ENCODE data around the gene SLC39A11.

The SLC39A11 gene

DNA sequence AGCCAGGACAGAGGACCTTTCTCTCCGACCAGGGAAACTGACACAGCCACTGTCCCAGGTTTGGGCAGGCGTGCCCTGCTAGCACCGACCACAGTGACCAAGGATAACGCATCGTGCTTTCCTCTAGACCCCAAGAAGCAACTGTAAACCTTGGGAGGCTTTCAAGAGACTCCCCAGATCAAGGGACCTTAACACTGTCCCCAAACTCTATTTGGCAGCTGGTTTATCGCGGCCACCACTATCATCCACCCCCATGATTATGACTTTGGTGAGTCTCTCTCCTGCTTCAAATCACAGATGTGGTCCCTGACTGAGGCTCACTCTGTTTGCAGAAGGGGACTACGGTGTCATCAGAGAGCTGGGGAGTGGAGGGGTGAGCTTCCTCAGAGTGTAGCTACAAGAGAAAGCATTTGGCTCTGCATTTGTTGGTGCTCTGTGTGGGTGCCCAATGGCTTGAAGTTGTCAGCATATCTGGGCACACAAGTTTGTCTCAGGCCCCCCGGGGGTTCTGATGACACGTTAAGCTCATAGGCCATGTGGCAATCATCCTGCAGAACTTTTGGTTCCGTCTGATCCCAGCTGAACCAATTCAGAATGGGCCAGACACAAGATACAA lies 408.0 kb downstream of the SLC39A11 start:
- no peak for DNase-seq (ENCODE audit: low spot score)

DNA sequence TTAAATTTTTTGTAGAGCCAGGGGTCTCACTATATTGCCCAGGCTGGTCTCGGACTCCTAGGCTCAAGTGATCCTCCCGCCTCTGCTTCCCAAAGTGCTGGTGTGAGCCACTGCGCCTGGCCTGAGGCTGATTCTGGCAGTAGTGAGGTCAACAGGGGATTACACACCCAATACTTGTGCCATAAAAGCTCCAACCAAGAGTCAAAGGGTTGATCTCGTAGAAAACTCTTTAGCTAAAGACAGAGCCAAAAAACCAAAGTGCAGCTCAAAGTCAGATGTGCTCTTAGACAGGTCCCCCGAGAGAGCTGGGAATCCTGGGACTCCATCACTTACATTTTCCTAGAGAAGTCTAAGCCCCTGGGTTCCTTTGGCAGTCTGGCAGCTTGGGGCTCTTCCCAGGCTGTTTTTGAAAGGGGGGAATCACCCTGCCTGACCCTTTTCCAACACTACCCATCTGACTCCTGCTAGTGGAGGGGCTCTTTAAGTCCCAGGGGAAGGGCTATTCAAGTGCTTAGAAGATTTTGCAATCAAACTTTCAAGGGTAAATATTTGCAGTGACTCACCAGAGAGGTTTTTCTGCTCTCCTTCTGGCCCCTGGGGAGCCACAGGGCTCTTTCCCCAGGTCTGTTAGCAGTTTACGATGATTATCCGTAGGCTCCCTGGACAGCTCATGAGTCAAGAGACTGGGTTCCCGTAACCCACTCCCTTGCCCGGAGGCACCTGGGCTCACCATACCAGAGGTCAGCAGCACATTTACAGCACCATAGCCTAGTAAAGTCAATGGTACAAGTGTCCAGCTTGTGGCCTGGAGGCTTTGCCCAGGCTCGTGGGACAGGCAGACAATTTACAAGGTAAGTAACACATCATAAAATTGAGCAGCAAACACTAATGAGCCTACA lies 408.7 kb downstream of the SLC39A11 start:
- peak; percentile 79 for DNase-seq (ENCODE audit: low spot score)

DNA sequence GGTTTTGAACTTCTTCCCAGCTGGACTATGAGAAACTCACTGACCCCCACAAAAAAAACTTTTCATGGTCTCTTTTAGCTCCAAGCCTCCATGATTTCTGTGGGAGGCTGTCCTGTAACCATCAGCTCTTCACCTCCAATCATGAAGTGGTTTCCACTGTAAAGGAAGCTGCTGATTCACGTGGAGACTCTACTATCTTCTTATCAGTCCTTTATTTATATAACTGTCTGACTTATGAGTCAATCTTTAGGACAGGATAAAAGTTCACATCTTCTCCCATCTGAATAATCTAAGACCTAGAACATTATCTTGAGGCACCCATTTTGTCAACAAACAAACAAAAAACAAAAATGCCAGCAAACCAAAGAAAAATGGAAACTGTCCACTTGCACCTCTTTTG lies 409.9 kb downstream of the SLC39A11 start:
- no peak for DNase-seq (ENCODE audit: low spot score)

DNA sequence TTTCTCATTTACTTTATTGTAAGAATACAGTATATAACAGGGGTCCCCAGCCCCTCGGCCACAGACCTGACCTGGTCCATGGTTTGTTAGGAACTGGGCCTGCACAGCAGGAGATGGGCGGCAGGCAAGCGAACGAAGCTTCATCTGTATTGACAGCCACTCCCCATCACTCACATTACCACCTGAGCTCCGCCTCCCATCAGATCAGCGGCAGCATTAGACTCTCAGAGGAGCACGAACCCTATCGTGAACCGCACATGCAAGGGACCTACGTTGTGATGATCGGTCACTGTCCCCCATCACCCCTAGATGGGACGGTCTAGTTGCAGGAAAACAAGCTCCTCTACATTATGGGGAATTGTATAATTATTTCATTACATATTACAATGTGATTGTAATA lies 410.6 kb downstream of the SLC39A11 start:
- DNase-seq (ENCODE audit: low spot score) = no peak

DNA sequence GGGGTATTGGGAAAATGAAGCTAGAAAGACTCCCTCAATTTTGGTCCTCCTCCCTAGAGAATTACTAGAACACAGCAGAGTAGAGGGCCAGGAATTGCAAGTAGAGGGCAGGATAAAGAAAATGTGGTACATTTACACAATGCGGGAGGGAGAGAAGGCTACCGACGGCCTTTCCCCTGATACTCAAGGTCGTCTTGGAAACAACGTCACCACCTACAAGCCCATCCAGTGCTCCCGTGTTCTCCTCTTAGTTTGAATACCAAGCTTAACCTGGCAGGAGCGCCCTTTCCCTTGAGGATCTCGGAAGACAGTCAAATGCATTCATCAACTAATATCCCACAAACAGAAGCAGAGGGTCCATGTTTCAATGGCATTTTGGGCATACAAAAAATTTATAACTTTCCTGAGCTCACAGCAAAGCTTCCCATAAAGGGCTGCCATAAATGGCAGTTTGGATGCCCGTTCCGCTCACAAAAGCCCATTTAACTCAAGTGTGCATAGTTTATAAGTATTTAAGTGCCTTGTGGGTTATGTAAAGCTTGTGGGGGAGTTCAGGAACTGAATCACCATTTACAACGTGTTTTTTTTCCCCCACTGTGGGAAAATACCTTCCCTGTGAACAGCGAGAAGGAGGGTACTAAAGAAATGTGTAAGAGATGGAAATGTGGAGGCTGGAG lies 414.6 kb downstream of the SLC39A11 start:
- no peak for DNase-seq (ENCODE audit: low spot score)

DNA sequence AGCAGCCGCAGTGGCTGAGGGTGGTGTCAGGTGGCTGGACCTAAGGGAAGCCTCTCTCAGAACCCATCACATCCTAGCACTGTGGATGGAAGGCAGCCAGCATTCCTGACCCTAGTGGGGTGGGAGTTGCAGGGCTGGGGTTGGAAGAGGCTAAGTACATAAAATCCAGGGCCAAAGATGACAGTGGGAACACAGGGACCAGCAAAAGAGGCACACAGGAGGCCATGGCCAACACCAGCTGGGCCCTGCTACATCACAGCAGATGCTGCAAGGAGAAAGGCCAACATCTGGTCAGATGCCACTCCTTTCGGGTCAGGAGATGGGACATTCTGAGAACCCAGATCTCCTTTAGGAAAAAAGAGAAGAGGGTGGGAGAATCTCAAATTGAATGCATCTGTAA lies 415.4 kb downstream of the SLC39A11 start:
- DNase-seq (ENCODE audit: low spot score) = no peak

DNA sequence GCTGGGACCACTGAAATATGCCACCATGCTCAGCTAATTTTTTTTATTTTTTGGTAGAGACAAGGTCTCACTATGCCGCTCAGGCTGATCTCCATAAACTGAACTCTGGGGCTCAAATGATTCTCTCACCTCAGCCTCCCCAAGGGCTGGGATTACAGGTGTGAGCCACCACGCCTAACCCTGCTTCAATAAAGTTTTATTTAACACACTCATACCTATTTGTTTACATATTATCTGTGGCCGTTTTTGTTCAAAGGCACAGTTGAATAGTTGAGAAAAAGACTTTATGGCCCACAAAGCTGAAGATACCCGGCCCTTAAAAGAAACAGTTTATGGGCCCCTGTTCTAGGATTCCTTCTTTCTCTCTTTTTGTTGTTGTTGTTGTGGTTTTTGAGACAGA lies 419.8 kb downstream of the SLC39A11 start:
- DNase-seq (ENCODE audit: low spot score) = no peak

DNA sequence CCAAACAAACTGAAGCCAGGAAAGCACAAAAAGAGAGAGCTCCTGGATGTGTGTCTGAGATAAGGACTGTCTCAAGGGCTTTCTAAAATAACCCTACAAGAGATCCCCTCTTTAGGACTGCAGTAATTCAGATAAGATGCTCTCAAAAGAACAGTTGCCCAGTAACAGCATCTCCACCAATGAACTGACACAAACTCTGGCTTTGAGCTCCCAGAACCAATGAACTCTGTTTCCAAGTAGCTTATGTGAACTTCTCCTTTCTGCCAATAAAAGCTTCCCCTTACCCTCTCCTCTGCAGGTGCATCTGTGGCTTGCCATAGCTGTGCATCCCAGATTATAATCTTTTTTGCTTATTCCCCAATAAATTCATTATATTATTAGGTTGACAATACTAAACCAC lies 421.5 kb downstream of the SLC39A11 start:
- no peak for DNase-seq (ENCODE audit: low spot score)

DNA sequence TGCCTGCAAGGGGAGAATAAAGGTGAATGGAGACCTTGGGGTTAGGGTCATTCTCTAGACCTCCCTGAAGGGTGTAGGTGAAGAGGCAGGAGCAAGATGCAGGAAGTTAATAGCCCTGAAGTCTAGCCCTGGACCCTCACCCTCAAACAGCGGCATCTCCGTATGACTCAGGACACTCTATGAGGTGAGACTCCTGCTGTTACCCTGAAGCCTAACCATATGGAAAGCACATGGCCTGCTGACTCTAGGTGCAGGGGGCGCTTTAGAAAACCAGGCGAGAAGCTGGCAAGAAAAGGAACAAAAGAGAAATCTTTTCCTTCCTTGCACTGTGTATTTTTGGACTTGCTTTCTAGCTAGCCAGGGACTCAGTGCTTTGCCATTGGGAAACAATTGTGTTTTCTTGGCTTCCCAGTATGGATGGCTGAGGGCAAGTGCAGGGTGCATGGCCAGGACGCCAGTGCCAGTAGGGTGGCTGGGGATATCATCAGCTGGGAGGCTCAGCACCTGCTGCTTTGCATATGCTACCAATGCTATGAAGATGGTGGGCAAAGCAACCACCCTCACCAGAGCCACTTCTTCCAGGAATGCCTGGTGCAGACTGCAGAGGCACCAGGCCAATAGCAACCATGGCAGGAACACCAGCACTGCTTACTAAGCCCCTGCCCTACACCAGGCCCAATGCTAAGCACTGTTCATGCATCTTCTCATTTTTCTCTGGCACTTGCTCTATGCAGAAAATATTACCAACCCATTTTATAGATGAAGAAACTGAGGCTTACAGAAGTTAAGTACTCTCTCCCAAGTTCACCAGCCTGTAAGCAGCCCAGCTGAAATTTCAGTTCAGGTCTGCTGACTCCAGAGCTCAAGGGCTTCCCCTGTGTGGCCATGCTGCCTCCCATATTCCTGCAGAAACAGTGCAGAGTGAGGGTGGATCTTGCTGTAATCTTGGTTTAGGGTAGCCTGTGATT lies 425.1 kb downstream of the SLC39A11 start:
- no peak for DNase-seq (ENCODE audit: low spot score)

DNA sequence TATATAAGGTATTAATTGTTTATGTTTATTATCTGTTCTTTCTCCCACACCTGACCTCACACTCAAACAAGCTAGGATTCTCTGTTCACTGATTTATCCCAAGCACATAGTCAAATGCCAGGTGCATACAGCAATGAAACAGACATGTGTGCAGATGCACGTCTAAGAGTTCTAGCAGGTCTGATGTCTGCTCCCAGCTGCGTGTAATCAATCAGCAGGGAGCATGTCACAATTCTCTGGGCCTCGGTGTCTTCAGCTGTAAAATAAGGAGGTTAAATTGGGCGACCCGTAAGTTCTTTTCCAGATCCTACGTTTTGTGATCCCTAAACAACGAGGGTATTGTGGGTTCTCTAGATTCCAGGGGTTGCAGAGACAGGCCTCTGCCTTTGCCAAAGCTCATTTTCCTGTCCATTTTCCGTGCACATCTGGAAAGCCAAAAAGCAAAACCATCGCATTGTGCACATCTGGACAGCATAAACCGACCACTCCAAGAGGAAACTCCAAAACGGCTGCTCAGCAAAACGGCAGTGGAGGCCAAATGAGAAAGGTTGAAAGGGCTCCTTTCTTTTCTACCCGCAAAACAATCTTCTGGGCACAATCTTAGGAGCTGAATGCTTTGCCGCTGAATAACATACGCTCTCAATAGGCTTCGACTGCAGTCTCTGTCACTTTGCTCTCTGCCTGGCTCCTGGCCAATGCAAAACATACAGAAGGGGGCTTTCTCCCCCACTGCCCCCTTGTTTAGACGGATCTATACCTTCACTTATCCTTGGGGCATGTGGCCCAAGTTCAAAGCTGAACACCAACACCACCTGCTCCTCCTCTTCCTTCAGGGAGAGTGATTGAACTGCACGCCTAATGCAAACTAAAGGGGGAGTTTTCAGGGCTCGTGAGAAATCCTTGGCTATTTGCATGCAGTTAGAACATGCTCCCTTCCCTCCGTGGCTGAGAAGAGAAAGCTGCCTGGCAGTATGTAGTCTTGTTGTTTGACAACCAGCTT lies 426.3 kb downstream of the SLC39A11 start:
- DNase-seq (ENCODE audit: low spot score) = no peak

DNA sequence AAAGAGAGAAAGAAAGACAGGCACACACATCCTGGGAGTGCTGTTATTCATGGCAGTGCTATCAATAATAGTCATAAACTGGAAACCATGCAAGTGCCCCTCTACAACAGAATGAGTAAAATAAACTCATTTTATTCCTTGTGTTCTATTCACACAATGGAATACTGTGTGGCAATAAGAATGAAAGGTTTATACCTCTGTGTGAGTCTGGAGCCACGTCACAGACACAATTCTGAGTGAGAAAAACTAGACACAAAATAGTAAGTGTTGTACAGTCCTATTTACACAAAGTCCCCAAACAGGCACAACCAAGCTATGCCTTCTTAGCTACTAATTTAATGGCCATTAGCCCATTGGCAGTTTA lies 429.7 kb downstream of the SLC39A11 start:
- no peak for DNase-seq (ENCODE audit: low spot score)

DNA sequence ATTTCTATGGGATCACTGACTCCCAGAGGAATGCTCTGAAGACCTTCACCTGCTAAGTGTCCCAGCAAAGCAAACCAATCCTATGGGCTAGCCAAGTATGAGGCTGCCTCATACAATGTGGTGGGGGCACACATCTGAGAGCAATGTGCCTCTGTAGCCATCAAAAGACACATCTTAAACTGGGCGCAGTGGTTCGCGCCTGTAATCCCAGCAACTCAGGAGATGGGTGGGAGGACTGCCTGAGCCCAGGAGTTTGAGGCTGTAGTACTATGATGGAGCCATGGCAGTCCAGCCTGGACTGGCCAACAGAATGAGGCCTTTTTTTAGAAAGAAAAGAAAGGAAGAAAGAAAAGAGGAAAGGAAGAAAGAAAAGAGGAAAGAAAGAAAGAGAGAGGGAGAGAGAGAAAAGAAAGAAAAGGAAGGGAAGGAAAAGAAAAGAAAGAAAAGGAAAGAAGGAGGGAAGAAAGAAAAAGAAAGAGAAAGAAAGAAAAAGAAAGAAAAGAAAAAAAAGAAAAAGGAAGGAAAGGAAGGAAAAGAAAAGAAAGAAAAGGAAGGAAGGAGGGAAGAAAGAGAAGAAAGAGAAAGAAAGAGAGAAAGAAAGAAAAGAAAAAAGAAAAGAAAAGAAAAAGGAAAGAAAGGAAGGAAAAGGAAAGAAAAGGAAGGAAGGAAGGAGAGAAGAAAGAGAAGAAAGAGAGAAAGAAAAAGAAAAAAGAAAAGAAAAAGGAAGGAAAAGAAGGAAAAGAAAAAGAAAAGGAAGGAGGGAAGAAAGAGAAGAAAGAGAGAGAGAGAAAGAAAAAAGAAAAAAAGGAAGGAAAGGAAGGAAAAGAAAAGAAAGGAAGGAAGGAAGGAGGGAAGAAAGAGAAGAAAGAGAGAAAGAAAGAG lies 430.3 kb downstream of the SLC39A11 start:
- no peak for DNase-seq (ENCODE audit: low spot score)

DNA sequence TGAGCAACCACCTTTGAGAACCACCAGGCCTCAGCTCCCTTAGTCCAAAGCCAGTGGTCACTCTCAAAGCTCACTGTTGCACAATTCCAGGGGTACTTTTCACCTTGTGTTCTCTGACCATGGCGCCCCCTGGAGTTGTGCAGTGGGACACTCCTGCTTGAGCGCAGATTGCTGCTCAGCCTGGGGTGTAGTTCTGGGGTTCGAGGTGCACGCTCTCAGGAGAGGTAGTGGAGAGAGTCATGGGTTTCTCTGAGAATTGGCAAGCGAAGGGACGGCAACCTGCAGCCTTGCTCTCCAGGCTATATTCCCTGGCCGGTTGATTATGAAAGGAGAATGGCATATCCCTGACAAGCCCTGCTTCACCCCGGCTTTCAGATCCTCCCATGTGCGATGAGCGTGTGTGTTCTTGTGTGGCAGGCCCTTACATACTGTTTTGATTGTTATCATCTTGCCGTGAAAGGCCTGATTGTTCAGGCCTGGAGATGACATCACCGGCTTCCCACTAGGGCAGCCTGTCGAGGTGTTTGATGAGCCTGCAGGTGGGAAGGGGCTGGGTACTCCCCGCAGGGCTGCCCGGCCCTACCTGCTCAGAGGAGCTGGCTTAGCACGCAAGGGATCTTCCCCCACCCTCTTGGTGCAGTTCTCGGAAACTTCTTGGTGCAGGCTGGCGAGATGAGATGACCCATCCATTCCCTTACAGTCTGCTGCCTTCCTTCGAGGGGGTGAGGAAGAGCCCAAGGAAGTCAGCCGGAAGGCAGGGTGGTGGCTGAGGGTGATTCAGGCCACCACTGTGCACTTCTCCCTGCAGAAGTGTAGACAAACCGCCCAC lies 431.2 kb downstream of the SLC39A11 start:
- DNase-seq (ENCODE audit: low spot score) = peak; percentile 45

DNA sequence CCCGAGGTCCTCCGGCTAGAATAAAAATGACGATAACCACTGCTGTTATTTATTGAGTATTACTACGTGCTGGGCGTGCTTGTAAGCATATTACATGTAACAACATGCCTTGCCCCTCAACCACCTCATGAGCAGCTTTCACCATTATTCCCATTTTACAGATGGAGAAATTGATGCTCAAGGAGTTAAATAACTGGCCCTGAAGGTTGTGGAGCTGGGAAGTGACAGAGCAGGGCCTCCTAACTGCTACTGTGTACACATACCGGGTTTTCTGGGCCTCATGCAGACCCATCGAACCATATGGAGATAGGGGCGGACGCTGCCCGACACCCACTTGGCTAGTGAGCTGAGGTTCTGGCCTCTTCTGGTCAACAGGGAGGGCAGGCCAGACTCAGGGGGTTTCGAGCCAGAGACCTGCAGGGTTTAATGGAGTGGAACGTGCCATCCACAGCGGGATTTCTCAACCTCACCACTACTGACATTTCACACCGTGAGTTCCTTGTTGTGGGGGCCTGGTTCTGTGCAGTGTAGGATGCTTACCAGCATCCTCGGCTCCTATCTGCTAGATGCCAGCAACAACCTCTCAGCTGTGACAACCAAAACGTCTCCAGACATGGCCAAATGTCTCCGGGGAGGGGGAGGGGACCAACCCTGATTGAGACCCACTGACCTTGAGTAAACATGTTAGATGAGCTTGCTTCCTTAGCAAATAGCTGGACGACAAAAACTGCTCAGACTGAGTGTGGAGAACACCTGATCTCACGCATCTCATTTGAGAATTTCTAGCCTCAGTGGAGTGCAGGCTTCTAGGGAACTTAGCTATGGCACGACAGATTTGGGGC lies 432.0 kb downstream of the SLC39A11 start:
- DNase-seq (ENCODE audit: low spot score) = no peak

DNA sequence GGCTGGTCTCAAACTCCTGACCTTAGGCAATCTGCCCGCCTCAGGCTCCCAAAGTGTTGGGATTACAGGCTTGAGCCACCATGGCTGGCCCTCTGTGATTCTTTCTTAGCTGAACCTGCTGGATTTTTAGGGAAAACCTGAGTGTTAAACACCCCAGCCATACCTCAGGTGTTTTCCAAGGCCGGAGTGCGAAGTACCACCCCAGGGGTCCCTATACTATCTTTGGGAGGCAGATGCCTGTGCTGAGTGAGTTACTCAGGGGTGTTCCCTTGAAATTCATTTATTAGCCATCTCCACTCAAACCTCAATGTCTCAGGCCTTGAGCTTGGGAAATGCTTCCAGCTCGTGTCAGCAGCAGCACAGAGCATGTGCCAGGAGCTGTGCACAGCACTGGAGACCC lies 432.7 kb downstream of the SLC39A11 start:
- DNase-seq (ENCODE audit: low spot score) = no peak

DNA sequence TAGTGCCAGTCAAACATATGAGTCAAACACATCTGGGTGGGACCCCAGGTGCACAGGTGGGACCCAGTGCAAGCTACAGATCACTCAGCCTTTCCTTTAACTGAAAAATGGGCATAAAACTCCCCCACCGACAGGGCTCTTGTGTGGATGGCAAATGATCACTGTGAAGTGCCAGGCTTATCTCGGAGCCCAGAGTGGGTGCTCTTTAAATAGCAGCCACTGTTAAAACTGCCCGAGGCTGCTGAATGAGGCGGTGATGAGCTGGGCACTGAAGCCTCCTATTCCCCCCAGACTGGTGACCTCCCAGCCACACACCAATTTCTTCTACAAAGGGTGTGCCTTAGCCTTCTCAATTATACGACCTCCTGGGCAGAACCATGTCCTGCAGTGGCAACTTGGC lies 433.8 kb downstream of the SLC39A11 start:
- no peak for DNase-seq (ENCODE audit: low spot score)

DNA sequence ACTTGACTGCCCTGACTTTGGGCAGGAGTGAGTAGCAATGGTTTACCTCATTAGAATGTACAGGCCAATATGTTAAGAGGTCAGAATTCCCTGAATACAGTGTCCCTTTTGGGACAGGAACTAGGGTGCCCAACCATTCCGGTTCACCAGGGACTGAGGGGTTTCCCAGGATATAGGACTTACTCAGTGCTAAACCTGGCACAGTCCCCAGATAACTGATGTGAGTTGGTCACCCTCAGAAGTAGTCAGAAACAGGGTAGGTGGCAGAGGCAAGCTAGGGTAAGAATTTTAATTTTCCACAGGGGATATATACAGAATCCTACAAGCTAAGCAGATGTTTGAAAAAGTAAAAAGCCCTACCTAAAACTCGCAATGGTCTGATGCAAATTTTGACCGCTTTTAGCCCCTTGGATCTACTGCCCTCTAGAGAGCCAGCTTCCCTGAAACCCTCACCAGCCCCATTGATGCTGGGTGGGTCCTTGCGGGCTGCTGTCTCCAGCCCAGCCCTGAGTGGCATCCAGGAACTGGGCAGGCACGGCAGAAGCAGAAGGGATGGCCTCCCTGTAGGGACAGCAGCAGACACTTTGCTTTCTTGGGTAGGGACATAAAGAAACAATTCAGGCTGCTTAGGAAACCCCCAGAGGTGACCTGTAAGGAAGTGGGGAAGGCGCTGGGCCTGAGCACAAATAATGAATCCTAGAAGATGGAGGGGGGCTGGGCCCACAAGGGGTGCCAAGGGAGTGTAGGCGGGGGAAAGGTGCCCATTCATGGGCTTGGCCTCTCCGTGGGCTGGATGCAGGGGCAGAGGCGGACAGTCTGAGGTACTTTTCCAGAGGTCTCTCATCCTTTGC lies 434.8 kb downstream of the SLC39A11 start:
- peak; percentile 37 for DNase-seq (ENCODE audit: low spot score)
